GF-D8 (cell line): ENCODE results near the gene LHB.
"Not testable (repeated sequence)": the region's sequence is repeated elsewhere in the genome, so short reads cannot be mapped to it uniquely, and the experiment has no call there.

ENCODE experiments used
- DNase-seq: peaks from one replicate; lab custom pipeline; 2025; lab: John Stamatoyannopoulos, UW

LHB gene

DNA sequence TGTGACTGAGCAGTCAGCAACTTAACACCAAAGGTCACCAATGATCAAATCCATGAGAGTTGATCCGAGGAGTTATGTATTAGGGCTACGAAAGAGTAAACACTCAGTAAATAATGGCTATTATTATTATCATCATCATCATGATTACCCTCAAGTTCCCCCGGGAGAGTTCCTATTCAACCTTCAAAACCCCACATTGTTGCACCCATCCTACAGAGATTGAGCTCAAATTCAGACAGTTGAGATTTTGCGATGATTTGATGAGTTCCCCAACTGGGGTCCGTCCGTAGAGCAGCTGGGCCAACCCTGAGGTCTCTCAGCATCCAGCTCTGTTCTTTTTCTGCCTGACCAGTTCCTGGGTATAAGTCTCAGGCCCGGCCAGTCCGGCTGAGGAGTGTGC, 21.2 kb upstream of the LHB start:
- not testable (repeated sequence) for DNase-seq

DNA sequence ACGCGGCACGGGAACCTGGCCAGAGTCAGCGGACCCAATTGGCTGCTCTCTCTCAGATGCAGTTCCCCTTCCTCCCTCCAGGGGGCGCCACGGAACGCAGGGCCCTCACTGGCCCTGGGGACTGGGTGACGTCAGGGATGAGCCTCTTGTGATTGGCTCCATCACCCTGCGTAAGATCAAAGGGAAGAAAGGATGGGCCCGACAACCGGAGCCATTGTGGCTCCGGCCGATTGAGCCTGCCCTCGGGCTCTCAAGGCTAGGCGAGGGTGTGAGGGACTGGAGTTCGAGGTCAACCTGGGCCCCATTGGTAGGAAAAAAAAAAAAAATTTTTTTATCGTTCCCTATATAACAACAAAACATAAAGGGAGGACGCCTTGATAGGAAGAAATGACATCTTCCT, 19.9 kb upstream of the LHB start, which contains the start of gene CGB1:
TSS of gene CGB1 (minus strand) at position 81 of the 400 bp plus-strand sequence. CDS start 184 bp downstream, outside the sequence.
- DNase-seq: not testable (repeated sequence)

DNA sequence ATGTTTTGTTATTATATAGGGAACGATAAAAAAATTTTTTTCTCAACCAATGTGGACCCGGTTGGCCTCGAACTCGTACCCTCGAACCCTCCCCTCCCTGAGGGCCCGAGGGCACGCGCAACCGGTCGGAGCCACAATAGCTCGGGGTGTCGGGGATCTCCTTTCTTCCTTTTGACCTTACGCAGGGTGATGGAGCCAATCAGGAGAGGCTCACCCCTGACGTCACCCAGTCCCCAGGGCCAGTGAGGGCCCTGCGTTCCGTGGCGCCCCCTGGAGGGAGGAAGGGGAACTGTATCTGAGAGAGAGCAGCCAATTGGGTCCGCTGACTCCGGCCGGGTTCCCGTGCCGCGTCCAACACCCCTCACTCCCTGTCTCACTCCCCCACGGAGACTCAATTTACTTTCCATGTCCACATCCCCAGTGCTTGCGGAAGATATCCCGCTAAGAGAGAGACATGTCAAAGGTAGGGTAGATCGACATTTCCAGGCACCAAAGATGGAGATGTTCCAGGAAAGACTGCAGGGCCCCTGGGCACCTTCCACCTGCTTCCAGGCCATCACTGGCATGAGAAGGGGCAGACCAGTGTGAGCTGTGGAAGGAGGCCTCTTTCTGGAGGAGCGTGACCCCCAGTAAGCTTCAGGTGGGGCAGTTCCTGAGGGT, 14.9 kb upstream of the LHB start, which contains the start of gene CGB2:
TSS of gene CGB2 (plus strand) at position 249 of the 660 bp plus-strand sequence. CDS start at position 455, 206 bp downstream.
- DNase-seq: not testable (repeated sequence)

DNA sequence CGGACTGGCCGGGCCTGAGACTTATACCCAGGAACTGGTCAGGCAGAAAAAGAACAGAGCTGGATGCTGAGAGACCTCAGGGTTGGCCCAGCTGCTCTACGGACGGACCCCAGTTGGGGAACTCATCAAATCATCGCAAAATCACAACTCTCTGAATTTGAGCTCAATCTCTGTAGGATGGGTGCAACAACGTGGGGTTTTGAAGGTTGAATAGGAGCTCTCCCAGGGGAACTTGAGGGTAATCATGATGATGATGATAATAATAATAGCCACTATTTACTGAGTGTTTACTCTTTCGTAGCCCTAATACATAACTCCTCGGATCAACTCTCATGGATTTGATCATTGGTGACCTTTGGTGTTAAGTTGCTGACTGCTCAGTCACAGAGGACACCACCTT, 13.4 kb upstream of the LHB start:
- DNase-seq: not testable (repeated sequence)

DNA sequence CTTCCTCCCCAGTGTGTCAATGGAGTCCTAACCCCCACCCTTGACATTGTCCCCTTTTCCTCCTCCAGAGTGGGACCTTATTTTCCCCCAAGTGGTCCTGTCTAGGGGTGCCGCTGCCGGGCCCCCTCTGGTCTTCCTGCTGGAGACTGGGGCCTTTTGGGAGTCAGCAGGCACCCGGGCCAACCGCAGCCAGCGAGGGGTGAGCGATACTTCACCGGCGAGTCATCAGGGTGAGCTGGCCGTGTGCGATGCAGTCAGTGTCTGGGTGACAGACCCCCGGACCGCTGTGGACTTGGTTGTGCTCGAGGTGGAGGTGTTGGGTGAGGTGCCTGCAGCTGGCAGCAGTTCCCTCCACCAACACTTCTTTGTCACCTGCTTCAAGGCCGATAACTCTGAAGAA, 12.9 kb upstream of the LHB start:
- not testable (repeated sequence) for DNase-seq

DNA sequence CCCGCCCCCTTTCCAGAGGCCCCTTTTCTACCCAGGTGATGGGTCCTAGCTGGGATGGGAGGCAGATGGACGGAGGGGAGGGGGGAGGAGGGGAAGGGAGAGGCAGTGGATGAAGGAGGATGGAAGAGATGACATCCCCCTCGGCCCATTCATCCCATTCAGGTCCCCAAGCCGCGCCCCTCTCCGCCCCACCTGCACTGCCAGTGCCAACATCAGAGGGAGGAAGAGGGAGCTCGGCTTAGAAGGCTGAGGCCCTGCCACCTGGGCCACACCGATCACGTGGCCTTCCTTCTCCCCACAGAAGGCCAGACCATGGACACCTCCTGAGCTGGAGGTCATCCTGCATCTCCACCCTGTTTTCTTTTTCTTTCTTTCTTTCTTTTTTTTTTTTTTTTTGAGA, 11.8 kb upstream of the LHB start:
- not testable (repeated sequence) for DNase-seq

DNA sequence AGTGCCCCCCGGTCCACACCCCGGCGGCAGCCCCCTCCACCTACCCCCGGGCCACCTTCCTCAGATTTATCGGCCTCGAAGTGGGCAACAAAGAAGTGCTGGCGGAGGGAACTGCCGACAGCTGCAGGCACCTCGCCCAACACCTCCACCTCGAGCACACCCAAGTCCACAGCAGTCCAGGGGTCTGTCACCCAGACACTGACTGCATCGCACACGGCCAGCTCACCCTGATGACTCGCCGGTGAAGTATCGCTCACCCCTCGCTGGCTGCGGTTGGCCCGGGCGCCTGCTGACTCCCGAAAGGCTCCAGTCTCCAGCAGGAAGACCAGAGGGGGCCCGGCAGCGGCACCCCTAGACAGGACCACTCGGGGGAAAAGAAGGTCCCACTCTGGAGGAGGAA, 8.7 kb upstream of the LHB start:
- not testable (repeated sequence) for DNase-seq

DNA sequence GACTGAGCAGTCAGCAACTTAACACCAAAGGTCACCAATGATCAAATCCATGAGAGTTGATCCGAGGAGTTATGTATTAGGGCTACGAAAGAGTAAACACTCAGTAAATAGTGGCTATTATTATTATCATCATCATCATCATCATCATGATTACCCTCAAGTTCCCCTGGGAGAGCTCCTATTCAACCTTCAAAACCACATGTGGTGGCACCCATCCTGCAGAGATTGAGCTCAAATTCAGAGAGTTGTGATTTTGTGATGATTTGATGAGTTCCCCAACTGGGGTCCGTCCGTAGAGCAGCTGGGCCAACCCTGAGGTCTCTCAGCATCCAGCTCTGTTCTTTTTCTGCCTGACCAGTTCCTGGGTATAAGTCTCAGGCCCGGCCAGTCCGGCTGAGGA, 8.2 kb upstream of the LHB start:
- DNase-seq: not testable (repeated sequence)

DNA sequence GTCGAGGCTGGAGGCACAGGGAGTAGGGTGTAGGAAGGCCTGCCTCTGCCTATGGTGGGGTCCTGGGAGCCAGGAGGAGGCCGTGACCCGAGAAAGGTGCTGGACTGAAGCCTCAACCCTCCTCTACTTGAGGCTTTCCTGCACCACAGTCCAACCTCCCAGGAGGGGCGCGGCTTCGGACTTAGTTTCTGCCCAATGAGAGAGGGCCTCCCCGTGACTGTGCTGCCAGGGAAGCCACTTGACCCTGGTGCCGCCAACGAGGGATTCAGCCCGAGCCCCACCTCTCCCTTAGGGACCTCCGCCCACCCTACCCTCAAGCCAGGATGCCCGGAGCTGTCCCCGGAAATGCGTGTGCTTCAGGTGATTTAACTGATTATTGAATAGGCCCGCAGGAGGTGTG, 7.3 kb upstream of the LHB start, which contains the start of gene CGB3:
TSS of gene CGB3 (minus strand) at position 101 of the 400 bp plus-strand sequence. CDS start 362 bp downstream, outside the sequence.
- not testable (repeated sequence) for DNase-seq

DNA sequence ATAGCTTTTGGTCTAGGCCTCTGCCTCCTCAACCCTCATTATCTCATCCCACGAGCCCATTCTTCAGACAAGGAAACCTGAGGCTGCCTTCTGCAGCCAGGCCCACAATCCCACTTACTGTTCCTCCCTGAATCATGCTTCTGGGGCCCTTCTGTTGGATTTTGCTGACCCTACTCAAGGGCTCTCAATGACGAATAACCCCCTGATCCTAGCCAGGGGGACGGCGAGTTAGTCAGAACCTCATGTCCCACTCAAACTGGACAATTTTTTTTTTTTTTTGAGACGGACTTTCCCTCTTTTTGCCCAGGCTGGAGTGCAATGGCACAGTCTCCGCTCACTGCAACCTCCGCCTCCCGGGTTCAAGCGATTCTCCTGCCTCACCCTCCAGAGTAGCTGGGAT, 5.2 kb upstream of the LHB start:
- DNase-seq: no peak

DNA sequence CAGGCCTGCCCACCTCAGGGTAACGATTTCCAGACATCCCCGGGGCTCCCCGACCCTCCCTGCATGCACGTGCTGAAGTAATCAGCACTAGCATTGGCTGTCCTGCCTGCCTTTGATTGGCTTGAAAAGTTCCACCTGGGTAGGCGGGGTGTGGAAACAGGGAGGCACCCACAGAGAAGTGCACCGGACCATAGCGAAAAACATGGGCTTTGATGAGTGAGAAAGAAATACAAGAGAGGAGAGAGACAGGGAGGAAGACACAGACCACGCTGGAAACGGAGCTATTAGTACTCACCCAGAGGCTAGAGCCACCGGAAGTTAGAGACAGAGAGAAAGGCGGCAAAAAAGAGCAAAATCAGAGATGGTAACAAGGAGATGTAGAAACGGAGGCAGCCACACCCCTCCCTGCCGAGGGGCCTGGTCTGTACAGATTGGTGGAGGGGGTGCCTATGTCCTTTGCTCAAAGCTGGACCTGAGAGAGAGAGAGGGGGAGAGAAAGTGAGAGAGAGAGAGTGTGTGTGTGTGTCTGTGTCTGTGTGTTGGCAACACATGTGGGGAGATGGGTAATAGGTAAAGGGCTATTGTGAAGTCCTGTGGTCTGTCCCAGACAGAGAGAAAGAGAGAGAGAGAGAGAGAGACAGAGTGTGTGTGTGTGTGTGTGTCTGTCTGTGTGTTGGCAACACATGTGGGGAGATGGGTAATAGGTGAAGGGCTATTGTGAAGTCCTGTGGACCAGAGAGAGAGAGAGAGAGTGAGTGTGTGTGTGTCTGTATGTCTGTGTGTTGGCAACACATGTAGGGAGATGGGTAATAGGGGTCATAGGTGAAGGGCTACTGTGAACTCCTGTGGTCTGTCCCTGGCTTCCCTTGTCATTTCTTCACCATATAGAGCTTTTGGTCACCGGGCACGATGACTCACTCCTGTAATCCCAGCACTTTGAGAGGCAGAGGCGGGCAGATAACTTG, 4.3 kb upstream of the LHB start:
- no peak for DNase-seq

DNA sequence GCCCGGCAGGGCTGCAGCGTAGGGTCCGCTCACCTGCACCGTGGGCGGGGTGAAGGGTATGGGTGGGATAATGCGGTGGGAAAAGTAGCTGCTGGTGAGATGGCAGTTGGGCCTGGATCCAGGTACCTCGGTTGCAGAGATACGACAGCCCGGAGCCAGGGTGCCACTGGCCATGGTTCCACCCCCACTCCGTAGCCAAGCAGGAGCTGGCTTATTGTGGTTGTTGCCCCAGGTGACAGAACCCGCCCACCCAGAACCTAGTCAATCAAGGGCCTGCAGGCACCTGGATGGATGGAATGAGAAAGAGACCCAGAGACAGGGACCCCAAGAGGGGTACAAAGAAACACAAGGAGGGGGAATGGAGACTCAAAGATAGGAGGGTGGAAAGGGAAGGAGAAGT, 3.5 kb upstream of the LHB start:
- no peak for DNase-seq

DNA sequence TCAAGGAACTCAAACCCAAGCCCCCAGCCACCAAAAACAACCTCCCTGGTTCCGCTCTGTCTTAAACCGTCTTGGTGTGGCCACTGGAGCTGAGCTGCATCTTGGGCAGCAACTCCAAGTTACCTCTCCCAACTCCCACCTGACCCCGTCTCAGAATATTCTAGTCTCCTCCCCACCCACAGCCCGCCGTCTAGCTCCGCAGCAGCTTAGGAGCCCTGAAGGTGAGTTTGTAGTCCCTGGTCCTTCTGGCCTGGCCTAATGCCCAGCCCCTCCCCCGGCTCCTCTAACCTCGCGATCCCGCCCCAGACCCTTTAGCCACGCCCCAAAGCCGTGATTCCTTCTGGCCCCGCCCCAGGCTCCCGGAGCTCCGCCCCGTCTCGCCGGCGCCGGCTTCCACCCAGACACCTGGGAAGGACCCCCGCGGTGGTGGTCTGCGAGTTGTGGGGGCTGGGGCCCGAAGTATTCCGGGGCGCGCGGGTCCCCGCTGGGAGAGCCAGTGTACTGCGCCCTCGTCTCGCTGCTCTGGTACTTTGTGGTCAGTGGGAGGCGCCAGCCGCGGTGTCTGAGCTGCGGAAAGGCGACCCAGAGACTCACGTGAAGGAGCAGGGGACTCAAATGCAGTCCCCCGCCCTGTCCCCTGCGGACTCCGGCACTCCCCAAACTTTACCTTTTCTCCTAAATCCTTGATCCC, 2.5 kb upstream of the LHB start:
- no peak for DNase-seq

DNA sequence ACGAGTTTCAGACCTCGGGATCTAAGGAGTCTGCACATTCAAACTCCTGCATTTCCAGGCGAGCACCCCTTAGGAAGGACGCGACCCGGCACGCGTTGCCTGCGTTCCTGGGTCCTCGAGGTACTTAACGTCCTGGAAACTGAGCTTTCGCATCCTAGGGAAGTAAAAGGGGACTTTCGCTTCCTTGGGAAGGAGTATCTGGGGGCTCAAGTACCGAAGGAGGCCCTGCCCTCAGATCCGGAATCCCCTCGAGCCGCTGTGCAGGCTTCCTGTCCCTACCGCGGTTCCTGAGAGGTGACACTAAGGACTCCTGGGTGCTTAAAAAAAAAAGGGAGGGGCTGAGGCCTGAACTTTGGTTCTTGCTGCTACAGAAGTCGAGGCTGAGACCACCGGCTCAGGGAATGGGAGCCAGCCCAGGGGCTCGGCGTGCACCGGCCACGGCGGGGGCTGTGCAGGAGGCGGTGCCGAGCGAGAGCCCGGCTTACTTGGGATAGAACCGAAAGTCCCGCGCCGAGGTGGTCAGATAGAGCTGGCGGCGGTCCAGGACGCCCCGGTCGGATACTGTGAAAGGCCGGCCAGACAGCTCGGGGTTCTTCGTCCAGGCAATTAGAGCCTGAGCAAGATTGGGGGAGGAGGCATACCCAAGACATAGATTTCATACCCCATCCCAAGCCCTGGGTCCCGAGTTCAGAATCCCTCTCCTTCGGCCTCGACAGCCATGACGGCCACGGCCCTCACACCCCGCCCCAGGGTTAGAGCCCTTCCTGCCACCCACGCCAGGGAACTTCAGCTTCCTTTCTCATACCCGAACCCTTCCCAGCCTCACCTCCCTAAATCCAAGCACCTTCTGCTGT, 1.7 kb upstream of the LHB start:
- not testable (repeated sequence) for DNase-seq

DNA sequence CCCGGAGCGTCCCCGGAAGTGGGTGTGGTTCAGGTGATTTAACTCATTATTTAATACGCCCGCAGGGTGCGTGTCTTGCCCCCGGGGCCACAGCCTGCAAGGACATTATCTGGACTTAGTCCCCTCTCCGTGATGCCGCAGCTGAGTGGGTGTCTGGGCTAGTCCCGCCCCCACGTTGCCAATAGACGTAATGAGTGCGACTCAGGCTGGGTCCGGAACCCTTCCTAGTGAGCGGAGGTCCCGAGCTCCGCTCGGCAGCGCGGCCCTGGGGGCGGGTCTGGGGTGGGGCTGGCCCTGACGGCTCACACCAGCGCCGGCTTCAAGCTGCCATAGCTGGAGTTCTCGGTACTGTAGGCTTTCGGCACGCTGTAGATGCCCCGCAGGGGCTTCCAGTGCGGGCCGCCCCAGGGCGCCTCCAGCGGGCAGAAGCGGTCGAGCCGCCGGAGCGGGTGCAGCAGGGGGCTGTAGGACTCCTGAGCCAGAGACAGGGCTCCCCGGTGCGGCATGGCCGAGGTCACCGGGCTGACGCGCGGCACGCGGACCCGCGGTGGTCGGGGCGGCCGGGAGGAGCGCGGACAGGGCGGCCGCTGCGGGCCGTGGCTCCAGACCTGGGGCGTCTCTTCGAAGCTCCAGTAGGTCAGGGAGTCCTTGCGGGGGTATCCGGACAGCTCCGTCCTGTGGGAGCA, 918 bp upstream of the LHB start:
- DNase-seq: no peak

DNA sequence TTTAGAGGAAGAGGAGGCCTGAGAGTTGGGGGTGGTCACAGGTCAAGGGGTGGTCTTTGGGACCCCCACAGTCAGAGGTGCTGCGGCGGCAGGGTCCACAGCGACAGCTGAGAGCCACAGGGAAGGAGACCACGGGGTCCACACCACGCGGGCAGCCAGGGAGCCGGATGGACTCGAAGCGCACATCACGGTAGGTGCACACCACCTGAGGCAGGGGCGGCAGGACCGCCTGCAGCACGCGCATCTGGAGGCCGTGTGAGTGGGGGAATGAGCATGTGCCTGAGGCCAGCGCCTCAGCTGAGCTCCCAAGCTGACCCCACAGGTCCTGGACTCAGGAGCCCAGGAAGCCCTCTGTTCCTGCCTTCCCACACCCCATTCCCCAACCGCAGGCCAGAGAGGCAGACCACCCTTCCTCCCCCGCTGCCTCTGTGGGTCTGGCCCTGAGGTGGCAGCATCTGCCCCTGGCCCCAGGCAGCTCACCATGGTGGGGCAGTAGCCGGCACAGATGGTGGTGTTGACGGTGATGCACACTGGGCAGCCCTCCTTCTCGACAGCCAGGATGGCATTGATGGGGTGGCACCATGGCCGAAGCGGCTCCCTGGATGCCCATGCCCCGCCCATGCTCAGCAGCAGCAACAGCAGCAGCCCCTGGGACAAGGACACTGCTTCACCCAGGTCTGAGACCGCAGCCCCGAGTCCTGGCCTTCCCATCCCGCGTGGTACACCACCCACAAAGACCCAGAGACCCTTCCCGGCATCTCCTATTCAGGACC, 638 bp downstream of the LHB start:
- no peak for DNase-seq

DNA sequence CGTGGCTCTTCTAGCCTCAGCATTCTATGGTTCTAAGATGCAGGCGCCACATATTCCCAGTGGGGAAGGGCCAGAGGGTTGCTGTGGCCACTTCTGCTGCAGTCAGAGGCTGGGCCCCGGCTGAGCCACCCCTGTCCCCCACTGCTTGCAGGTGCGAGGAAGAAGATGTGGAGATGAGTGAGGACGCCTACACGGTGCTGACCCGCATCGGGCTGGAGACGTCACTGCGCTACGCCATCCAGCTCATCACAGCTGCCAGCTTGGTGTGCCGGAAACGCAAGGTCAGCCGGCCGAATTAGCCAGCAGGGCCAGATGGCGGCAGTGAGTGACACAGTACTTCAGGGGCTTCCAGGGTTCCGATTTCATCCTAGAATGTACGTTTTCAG, 2.0 kb downstream of the LHB start:
- no peak for DNase-seq

DNA sequence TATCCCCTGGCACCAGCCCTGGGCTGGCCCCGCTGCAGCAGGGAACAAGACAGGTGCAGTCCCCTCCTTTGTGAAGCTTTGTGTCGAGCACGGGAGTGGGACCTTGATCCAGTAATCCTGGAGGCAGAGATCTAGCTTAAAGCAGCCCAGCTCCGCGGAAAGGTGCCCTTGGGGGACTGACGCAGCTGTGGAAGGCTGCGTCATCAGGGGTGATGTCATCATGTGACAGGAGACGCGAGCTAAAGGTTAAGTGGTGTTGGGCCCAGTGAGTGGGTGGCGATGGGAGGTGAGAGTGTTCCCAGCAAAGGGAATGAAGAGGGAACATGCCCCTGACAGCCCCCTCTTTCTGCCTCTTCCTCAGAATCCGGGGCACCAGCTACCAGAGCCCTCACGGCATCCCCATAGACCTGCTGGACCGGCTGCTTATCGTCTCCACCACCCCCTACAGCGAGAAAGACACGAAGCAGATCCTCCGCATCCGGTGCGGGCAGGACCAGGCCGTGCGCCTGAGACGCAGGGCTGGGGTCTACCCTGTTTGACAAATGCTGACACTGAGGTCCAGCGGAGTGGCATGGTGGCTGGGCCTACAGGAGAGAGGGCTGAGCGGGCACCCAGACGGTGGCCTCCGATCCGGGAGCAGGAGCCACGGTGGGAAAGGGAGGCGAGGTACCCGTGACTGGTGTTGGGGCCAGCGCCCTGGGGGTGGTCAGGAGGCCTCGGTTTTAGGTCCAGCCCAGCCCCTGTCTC, 2.6 kb downstream of the LHB start:
- no peak for DNase-seq

DNA sequence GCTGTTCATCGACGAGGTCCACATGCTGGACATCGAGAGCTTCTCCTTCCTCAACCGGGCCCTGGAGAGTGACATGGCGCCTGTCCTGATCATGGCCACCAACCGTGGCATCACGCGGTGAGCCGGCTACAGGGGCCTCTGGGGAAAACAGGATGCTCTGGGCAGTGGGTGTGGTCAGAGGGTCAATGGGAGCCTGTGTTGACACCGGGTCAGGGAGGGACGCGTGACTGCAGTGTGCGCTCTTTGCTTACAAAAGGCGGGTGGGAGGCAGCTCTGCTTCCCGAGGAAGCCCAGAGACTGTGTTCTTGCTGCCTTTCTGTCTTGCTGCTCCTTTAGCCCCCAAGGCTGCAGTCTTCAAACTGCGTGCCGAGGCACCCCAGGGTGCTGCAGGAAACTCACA, 5.7 kb downstream of the LHB start:
- no peak for DNase-seq
